Measurements from ENCODE around the gene BTNL9. TPM values are rescaled to one million over a fixed set of nuclear protein-coding genes. Genes with fewer than 3 reads are reported as not detected.
"Not testable (repeated sequence)": the region's sequence is repeated elsewhere in the genome, so short reads cannot be mapped to it uniquely, and the experiment has no call there.

BTNL9 gene
- polyA plus RNA-seq, 4 donors: 7.0 to 12.1 (median 8.0) TPM

DNA sequence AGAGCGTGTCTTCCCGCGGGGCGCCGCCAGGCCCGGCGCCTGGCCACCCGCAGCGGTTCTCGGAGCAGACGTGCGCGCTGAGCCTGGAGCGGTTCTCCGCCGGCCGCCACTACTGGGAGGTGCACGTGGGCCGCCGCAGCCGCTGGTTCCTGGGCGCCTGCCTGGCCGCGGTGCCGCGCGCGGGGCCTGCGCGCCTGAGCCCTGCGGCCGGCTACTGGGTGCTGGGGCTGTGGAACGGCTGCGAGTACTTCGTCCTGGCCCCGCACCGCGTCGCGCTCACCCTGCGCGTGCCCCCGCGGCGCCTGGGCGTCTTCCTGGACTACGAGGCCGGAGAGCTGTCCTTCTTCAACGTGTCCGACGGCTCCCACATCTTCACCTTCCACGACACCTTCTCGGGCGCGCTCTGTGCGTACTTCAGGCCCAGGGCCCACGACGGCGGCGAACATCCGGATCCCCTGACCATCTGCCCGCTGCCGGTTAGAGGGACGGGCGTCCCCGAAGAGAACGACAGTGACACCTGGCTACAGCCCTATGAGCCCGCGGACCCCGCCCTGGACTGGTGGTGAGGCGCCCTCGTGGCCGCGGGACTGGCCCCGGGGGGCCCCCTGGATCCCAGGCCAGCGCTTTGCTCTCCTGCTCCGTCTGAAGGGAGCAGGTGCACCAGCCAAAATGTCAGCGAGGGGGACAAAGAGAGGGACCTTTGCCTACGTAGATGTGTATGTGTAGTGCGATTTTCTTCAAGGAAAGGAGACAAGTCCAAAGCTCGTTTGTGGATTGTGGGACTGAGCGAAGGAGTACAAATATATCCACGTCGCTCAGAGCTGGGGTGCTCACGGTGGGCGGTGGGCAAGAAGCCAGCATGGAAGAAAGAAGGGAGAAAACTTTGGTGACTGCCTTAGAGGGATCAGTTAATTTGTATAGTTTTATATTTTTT is 19.5 kb downstream of the BTNL9 start:
- no peak for DNase-seq (ENCODE audit: low read depth in 4 of 4, low spot score in 3 of 4)

GRCh38 chr5:181060231-181060590 is 20.1 kb downstream of the BTNL9 start:
- DNase-seq (ENCODE audit: low read depth in 4 of 4, low spot score in 3 of 4): no peak

- DNase-seq (ENCODE audit: low read depth in 4 of 4, low spot score in 3 of 4): no peak
Measured at GRCh38 chr5:181060924-181061323, 20.9 kb downstream of the BTNL9 start.

DNA sequence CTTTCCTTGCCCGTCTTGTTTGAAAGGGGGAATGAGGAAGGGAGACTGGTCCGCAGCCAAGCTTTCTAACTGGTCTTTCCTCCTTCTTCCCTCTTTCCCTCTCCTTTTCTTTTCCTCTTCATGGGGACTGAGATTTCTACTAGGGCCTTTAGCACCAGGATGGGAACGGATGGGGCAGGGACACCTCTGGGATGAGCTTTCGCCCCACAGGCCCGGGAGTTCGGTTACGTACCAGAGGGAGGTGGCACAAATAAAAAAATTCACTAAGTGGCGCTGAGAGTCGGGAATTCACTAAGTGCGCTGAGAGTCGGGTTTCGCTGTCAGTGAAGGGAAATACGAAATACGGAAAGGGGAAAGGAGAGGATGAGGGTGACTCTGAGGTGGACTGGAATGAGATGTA is 21.6 kb downstream of the BTNL9 start:
- DNase-seq (ENCODE audit: low read depth in 4 of 4, low spot score in 3 of 4): no peak

DNA sequence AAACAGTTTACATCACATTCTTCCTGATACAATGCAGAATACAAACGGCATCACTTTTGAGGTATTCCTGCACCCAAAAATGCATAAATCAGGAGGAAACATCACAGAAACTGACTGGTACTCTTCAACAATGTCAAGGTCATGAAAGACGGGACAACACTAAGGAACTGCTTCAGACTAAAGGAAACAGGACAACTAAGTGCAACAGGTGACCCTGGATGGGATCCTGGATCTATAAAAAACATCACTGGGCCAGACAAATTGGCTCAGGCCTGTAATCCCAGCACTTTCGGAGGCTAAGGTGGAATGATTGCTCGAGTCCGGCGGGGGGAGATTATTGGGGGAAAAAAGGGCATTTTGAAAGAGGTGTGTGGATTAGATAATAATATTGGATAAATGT is 22.6 kb downstream of the BTNL9 start:
- no peak for DNase-seq (ENCODE audit: low read depth in 4 of 4, low spot score in 3 of 4)

GRCh38 chr5:181063514-181063913 is 23.4 kb downstream of the BTNL9 start:
- DNase-seq (ENCODE audit: low read depth in 4 of 4, low spot score in 3 of 4): no peak

- no peak for DNase-seq (ENCODE audit: low read depth in 4 of 4, low spot score in 3 of 4)
Measured at GRCh38 chr5:181064987-181065386, 24.9 kb downstream of the BTNL9 start.

- DNase-seq (ENCODE audit: low read depth in 4 of 4, low spot score in 3 of 4): no peak
Measured at GRCh38 chr5:181069767-181070491, 29.9 kb downstream of the BTNL9 start.

DNA sequence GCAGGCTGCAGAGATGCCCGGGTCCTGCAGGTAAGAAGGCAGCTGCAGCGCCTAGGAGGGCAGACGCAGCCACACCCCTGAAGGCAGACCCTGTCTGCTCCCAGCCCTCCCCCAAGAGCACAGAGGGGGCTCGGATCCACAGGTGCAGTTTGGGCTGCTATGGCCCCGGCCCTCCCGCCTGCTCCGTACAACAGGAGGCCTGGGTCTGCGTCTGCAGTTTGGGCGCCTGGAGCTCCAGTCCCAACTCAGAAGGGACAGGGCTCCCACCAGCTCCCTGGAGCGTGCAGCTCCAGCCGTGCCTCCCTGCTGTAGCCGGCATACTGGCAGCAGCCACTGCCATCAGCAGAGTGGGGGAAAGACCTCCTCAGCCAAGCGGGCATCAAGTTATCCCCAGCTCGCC is 30.5 kb downstream of the BTNL9 start:
- DNase-seq (ENCODE audit: low read depth in 4 of 4, low spot score in 3 of 4): no peak

- DNase-seq (ENCODE audit: low read depth in 4 of 4, low spot score in 3 of 4): no peak
Measured at GRCh38 chr5:181071257-181071656, 31.2 kb downstream of the BTNL9 start.

- no peak for DNase-seq (ENCODE audit: low read depth in 4 of 4, low spot score in 3 of 4)
Measured at GRCh38 chr5:181076920-181077319, 36.9 kb downstream of the BTNL9 start.

- no peak for DNase-seq (ENCODE audit: low read depth in 4 of 4, low spot score in 3 of 4)
Measured at GRCh38 chr5:181081989-181082388, 41.9 kb downstream of the BTNL9 start.

DNA sequence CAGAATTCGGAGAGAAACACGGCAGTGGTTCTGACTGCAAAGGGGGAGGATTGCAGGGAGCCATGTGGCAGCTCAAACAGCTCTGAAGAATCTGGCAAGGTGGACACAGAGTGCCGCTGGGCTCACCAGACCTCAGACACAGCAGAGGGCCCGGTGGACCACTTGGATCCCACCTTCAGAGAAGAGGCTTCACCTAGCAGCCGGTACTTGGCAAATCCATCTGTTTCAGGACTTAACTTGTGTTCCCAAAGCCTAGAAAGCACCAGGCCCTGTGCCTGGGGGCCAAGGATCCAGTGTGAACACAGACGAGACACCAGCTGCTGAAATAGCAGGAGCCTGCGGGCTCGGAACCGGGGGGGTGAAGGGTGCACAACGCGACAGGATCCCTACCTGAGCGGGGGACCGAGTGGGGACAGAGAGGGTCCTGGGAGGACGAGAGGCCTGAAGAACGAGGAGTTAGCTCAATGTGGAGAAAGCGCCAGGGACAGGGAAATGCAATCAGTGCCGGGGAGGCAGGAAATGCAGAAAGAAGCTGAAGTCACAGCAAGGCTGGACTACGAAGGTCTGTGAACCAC is 44.6 kb downstream of the BTNL9 start:
- no peak for DNase-seq (ENCODE audit: low read depth in 4 of 4, low spot score in 3 of 4)

- DNase-seq (ENCODE audit: low read depth in 4 of 4, low spot score in 3 of 4): peak in 1 of 4 donors; percentile 40
Measured at GRCh38 chr5:181086026-181086883, 46.2 kb downstream of the BTNL9 start.

DNA sequence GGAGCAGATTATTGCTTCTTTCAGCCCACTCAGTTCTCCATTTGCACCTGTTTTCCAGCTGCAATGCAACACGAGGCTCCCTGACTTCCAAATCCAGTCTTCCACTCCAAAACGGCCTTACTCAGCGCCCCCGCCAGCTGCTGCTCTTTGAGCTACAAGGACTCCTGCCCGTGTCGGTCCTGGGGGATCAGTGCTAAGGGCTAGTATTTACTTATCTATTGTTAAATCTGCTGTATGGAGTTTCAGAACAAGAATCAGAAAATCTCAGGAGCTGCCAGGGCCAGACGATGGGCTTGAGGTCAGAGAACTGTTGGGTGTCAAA is 46.8 kb downstream of the BTNL9 start:
- DNase-seq (ENCODE audit: low read depth in 4 of 4, low spot score in 3 of 4): no peak

DNA sequence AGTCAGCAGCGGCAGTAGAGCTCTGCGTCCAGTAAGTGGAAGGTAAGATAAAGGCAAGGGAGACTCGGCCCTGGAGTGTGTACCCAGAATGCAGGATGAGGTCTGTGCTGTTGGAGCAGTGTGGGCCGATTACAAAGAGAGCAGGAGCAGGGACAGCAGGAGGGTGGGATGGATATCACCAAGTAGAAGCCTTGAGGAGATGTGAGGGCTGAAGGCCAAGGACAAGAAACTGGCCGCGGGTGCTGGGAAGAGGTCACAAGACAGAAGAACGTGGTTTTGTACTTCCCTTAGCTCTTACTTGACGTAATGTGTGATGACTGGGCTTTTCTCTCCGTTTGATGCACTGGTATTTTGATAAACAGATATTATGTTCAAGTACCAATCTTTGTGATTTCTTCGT is 47.2 kb downstream of the BTNL9 start:
- no peak for DNase-seq (ENCODE audit: low read depth in 4 of 4, low spot score in 3 of 4)

- no peak for DNase-seq (ENCODE audit: low read depth in 4 of 4, low spot score in 3 of 4)
Measured at GRCh38 chr5:181088289-181088688, 48.2 kb downstream of the BTNL9 start.

GRCh38 chr5:181092428-181092827 is 52.4 kb downstream of the BTNL9 start:
- DNase-seq (ENCODE audit: low read depth in 4 of 4, low spot score in 3 of 4): no peak

DNA sequence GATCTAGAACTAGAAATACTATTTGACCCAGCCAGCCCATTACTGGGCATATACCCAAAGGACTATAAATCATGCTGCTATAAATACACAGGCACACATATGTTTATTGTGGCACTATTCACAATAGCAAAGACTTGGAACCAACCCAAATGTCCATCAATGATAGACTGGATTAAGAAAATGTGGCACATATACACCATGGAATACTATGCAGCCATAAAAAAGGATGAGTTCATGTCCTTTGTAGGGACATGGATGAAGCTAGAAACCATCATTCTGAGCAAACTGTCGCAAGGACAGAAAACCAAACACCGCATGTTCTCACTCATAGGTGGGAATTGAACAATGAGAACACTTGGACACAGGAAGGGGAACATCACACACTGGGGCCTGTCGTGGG is 55.1 kb downstream of the BTNL9 start:
- not testable (repeated sequence) for DNase-seq (ENCODE audit: low read depth in 4 of 4, low spot score in 3 of 4)

- DNase-seq (ENCODE audit: low read depth in 4 of 4, low spot score in 3 of 4): not testable (repeated sequence)
Measured at GRCh38 chr5:181096721-181097382, 56.8 kb downstream of the BTNL9 start.

Data from right renal pelvis (tissue), 4 donors.